ENCODE measurements around the gene SLC24A4.

Gene SLC24A4

GRCh38 chr14:92382677-92383076, 59.7 kb downstream of the SLC24A4 start:
- H3K4me3 ChIP-seq (ENCODE audit: low read depth, low read length): no peak overlapping the region
- TF ChIP-seq CTCF (IDR thresholded peaks at IDR 0.05; ENCODE audit: borderline replicate concordance, insufficient read depth, low read depth, low read length): peak; percentile 33; the same call in 1 of the 2 replicates

GRCh38 chr14:92383805-92384204, 60.8 kb downstream of the SLC24A4 start:
- no peak overlapping the region for H3K4me3 ChIP-seq (ENCODE audit: low read depth, low read length)
- TF ChIP-seq CTCF (IDR thresholded peaks at IDR 0.05; ENCODE audit: borderline replicate concordance, insufficient read depth, low read depth, low read length): no peak

GRCh38 chr14:92384461-92385133, 61.6 kb downstream of the SLC24A4 start:
- TF ChIP-seq CTCF (IDR thresholded peaks at IDR 0.05; ENCODE audit: borderline replicate concordance, insufficient read depth, low read depth, low read length): no peak
- H3K4me3 ChIP-seq (ENCODE audit: low read depth, low read length): no peak overlapping the region

GRCh38 chr14:92385561-92385960, 62.6 kb downstream of the SLC24A4 start:
- TF ChIP-seq CTCF (IDR thresholded peaks at IDR 0.05; ENCODE audit: borderline replicate concordance, insufficient read depth, low read depth, low read length): no peak
- no peak overlapping the region for H3K4me3 ChIP-seq (ENCODE audit: low read depth, low read length)

- no peak overlapping the region for H3K4me3 ChIP-seq (ENCODE audit: low read depth, low read length)
- TF ChIP-seq CTCF (IDR thresholded peaks at IDR 0.05; ENCODE audit: borderline replicate concordance, insufficient read depth, low read depth, low read length): no peak
These were observed 63.2 kb downstream of the SLC24A4 start for GRCh38 chr14:92386165-92386564.

GRCh38 chr14:92386637-92387036, 63.7 kb downstream of the SLC24A4 start:
- no peak for TF ChIP-seq CTCF (IDR thresholded peaks at IDR 0.05; ENCODE audit: borderline replicate concordance, insufficient read depth, low read depth, low read length)
- H3K4me3 ChIP-seq (ENCODE audit: low read depth, low read length): no peak overlapping the region

GRCh38 chr14:92387578-92387977, 64.6 kb downstream of the SLC24A4 start:
- H3K4me3 ChIP-seq (ENCODE audit: low read depth, low read length): no peak overlapping the region
- no peak for TF ChIP-seq CTCF (IDR thresholded peaks at IDR 0.05; ENCODE audit: borderline replicate concordance, insufficient read depth, low read depth, low read length)
